CD14-positive monocyte (primary cell): ENCODE results near the gene DLGAP4. TPM values are rescaled to one million over a fixed set of nuclear protein-coding genes. Genes with fewer than 3 reads are reported as not detected.

Experiments
- DNase-seq, 3 donors: peaks; one replicate each; pipeline ENCODE4 v3.0.0-alpha.2; 2011 to 2022
- H2AFZ ChIP-seq: 2 replicates; pipeline ENCODE4 v1.6.0; 2012; ENCODE audit warnings: mild to moderate bottlenecking, low read depth, low read length, inconsistent platforms; ENCODE audit not compliant: insufficient read depth, poor library complexity, severe bottlenecking
- H3K27ac ChIP-seq, 2 donors: 1 replicate in 1 of 2; 2 replicates in 1 of 2; pipeline ENCODE4 v1.5.1; 2012 to 2013; ENCODE audit warnings: low read length in 2 of 2, control low read depth in 1 of 2, inconsistent platforms in 1 of 2, low read depth in 1 of 2, mild to moderate bottlenecking in 1 of 2
- H3K27me3 ChIP-seq, 2 donors: one replicate each; pipeline versions ENCODE4 v1.6.0 to v1.6.1; 2011 to 2013; ENCODE audit warnings: low read length in 2 of 2; ENCODE audit not compliant: control insufficient read depth in 2 of 2, insufficient read depth in 2 of 2
- H3K36me3 ChIP-seq, 2 donors: replicated peaks in 1 of 2; 1 replicate in 1 of 2; 2 replicates in 1 of 2; pipeline versions ENCODE4 v1.5.1 to v1.6.1; 2012 to 2013; ENCODE audit warnings: low read length in 2 of 2, control low read depth in 1 of 2, inconsistent platforms in 1 of 2, mild to moderate bottlenecking in 1 of 2; ENCODE audit not compliant: insufficient read depth in 2 of 2, control insufficient read depth in 1 of 2
- H3K4me1 ChIP-seq, 2 donors: 1 replicate in 1 of 2; 2 replicates in 1 of 2; pipeline versions ENCODE4 v1.5.1 to v1.6.1; 2012 to 2013; ENCODE audit warnings: low read length in 2 of 2, control low read depth in 1 of 2, inconsistent platforms in 1 of 2, mild to moderate bottlenecking in 1 of 2, moderate library complexity in 1 of 2; ENCODE audit not compliant: insufficient read depth in 2 of 2, control insufficient read depth in 1 of 2
- H3K4me2 ChIP-seq: replicated peaks from 2 replicates; pipeline ENCODE3; 2012; ENCODE audit warnings: low read length, moderate library complexity, mild to moderate bottlenecking; ENCODE audit not compliant: poor library complexity, severe bottlenecking; ENCODE audit errors: extremely low read depth
- H3K4me3 ChIP-seq, 3 experiments: fragments of 200-600 bp in 1 of 3; sonication (generic) in 1 of 3; replicated peaks in 1 of 3; 1 replicate in 2 of 3; 2 replicates in 1 of 3; pipeline ENCODE4 v1.5.1; 2011 to 2013; ENCODE audit warnings: low read length in 3 of 3, mild to moderate bottlenecking in 3 of 3, control low read depth in 2 of 3, low read depth in 2 of 3, inconsistent platforms in 1 of 3, moderate library complexity in 1 of 3
- H3K79me2 ChIP-seq: 2 replicates; pipeline ENCODE4 v1.6.0; 2012; ENCODE audit warnings: mild to moderate bottlenecking, control low read depth, inconsistent platforms, low read length, moderate library complexity; ENCODE audit not compliant: insufficient read depth
- H3K9ac ChIP-seq: 2 replicates; pipeline ENCODE4 v1.6.0; 2017; ENCODE audit warnings: low read length, mild to moderate bottlenecking; ENCODE audit not compliant: insufficient read depth, poor library complexity, severe bottlenecking
- H3K9me3 ChIP-seq, 2 donors: replicated peaks in 1 of 2; 1 replicate in 1 of 2; 2 replicates in 1 of 2; pipeline versions ENCODE4 v1.5.1 to v1.6.1; 2012 to 2013; ENCODE audit warnings: low read length in 2 of 2, control low read depth in 1 of 2; ENCODE audit not compliant: control insufficient read depth in 1 of 2, insufficient read depth in 1 of 2
- H4K20me1 ChIP-seq: 2 replicates; pipeline ENCODE4 v1.6.0; 2012; ENCODE audit warnings: mild to moderate bottlenecking, low read length, control low read depth, moderate library complexity; ENCODE audit not compliant: insufficient read depth
- H3K27ac Mint-ChIP-seq, 7 donors: one replicate each; pipeline ENCODE4 v1.8.0; 2020; ENCODE audit warnings: mild to moderate bottlenecking in 7 of 7, mixed read lengths in 7 of 7, moderate library complexity in 6 of 7, inconsistent platforms in 2 of 7
- H3K27me3 Mint-ChIP-seq, 3 donors: one replicate each; pipeline ENCODE4 v1.8.0; 2021 to 2022; ENCODE audit warnings: low read depth in 3 of 3, mild to moderate bottlenecking in 3 of 3, mixed read lengths in 3 of 3, moderate library complexity in 3 of 3, inconsistent platforms in 1 of 3
- H3K36me3 Mint-ChIP-seq, 2 donors: one replicate each; pipeline ENCODE4 v1.8.0; 2020; ENCODE audit warnings: mixed read lengths in 2 of 2, inconsistent platforms in 1 of 2, mild to moderate bottlenecking in 1 of 2
- H3K4me1 Mint-ChIP-seq: one replicate; pipeline ENCODE4 v1.8.0; 2020; ENCODE audit warnings: mild to moderate bottlenecking, mixed read lengths
- H3K4me3 Mint-ChIP-seq, 2 donors: one replicate each; pipeline ENCODE4 v1.8.0; 2020; ENCODE audit warnings: mild to moderate bottlenecking in 2 of 2, mixed read lengths in 2 of 2, moderate library complexity in 1 of 2
- H3K9me3 Mint-ChIP-seq, 7 donors: one replicate each; pipeline ENCODE4 v1.8.0; 2020 to 2022; ENCODE audit warnings: mixed read lengths in 7 of 7, mild to moderate bottlenecking in 6 of 7, moderate library complexity in 6 of 7, inconsistent platforms in 2 of 7
- CTCF ChIP-seq: fragments of 200-600 bp; IDR thresholded peaks from one replicate; pipeline ENCODE4 v1.8.0; 2022; ENCODE audit warnings: antibody characterized with exemption, mild to moderate bottlenecking
- WGBS: methylation state at CpG from one replicate; pipeline ENCODE4 v1.1.5; 2013; ENCODE audit warnings: missing lambda C conversion rate; ENCODE audit not compliant: insufficient coverage; 5-methylcytosine and 5-hydroxymethylcytosine counted together
- intact Hi-C, 2 donors: fragments of 100-400 bp; cut with micrococcal nuclease; formaldehyde crosslinking; loops; one replicate each; pipeline versions ENCODE4 v1.15.0 to v1.15.1; 2023
- polyA plus RNA-seq, 3 donors: library from polyadenylated mRNA; depleted of rRNA in 1 of 3; unstranded in 2 of 3; stranded (reverse) in 1 of 3; fragments of 300-500 nt in 2 of 3; fragments of >200 nt in 1 of 3; fragmentation: Illumina TruSeq in 2 of 3; gene quantifications; 1 replicate in 2 of 3; 2 replicates in 1 of 3; pipeline ENCODE4 v1.2.3, GENCODE V29; 2012 to 2021

DLGAP4 gene
- polyA plus RNA-seq, 3 donors = 9.9 to 52.7 (median 17.6) TPM

- TF ChIP-seq CTCF = no peak
- Histone ChIP-seq H3K4me1 (no peaks in the 10 kb centered on the region), H3K9me3 (no peaks in the 10 kb centered on the region), H3K27me3 (no peaks in the 10 kb centered on the region), H4K20me1 (no peaks in the 10 kb centered on the region), H3K4me2 (no peak overlapping the region), H3K79me2 (no peaks in the 10 kb centered on the region), H3K36me3 (no peaks in the 10 kb centered on the region), H3K27ac (no peak overlapping the region), H3K4me3 (no peak overlapping the region), H2AFZ (no peak overlapping the region), H3K9ac (no peak overlapping the region)
- WGBS = no CpG with 5 or more reads among the region's 1 CpG
- Mint-ChIP-seq H3K27me3 (peaks cover 5 to 21% (median 10%) of the 10 kb centered on the region in 3 donors), H3K4me3 (no peak overlapping the region), H3K9me3 (no peaks in the 10 kb centered on the region), H3K36me3 (no peaks in the 10 kb centered on the region), H3K4me1 (no peaks in the 10 kb centered on the region), H3K27ac (no peak overlapping the region)
- no peak for DNase-seq
- intact Hi-C loops = no loop called here
Measured at GRCh38 chr20:36373089-36373488, 67.0 kb downstream of the DLGAP4 start.

- WGBS = 96% methylated on average over 3 of the region's 4 CpGs
Measured at GRCh38 chr20:36374995-36375394, 68.9 kb downstream of the DLGAP4 start.

More at GRCh38 chr20:36374995-36375394, 68.9 kb downstream of the DLGAP4 start:
- Histone ChIP-seq H3K9ac (no peak overlapping the region), H3K27ac (no peak overlapping the region), H3K4me3 (no peak overlapping the region), H2AFZ (no peak overlapping the region), H3K27me3 (no peaks in the 10 kb centered on the region), H3K4me2 (no peak overlapping the region), H3K36me3 (no peaks in the 10 kb centered on the region), H3K9me3 (no peaks in the 10 kb centered on the region), H4K20me1 (no peaks in the 10 kb centered on the region), H3K79me2 (no peaks in the 10 kb centered on the region), H3K4me1 (no peaks in the 10 kb centered on the region)
- Mint-ChIP-seq H3K9me3 (no peaks in the 10 kb centered on the region), H3K4me1 (no peaks in the 10 kb centered on the region), H3K36me3 (no peaks in the 10 kb centered on the region), H3K4me3 (no peak overlapping the region), H3K27me3 (peaks cover 5 to 25% (median 10%) of the 10 kb centered on the region in 3 donors), H3K27ac (no peak overlapping the region)
- TF ChIP-seq CTCF = no peak
- intact Hi-C loops = no loop called here
- DNase-seq = no peak
